Stimulated activated CD8-positive, alpha-beta memory T cell treated with anti-CD3 and anti-CD28 coated beads, Interleukin-12 subunit alpha, Interleukin-12 subunit beta, amount 100 ng/mL, for 24 hours (primary cell): Measurements from ENCODE around the gene DEFB124.

Source experiments
- DNase-seq: peaks from one replicate; pipeline ENCODE4 v3.0.0-alpha.2; 2020; ENCODE audit errors: extremely low read depth

The DEFB124 gene

GRCh38 chr20:31425797-31426196, 49.1 kb downstream of the DEFB124 start:
- DNase-seq: no peak

GRCh38 chr20:31418307-31418706, 56.6 kb downstream of the DEFB124 start:
- no peak for DNase-seq

DNA sequence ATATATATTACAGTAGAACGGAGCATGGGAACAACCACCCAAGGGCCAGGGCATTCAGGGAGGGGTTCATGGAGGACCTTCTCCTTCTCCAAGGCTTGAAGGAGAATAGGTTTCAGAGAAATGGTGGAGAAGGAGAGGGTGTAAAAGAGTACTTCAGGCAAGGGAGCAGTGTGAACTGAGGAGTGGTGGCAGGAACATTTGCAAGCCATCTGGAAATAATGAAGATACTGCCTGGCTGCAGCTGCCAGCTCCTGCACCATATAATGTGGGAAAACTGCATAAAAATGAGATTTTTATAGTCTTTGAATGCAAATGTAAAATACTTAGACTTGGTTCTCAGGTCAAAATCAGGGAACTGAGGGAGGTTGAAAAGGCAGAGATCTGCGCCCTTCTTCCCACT, 59.3 kb downstream of the DEFB124 start:
- no peak for DNase-seq
